Measurements from ENCODE around the gene ZNF445.
A peak's percentile ranks its signal among the peaks of the same experiment; 100 is the strongest.

ZNF445 gene

GRCh38 chr3:44434834-44435510 is 42.5 kb downstream of the ZNF445 start:
- ATAC-seq, result no peak
- TF ChIP-seq TSHZ2 (CRISPR knock-in tag; IDR thresholded peaks at IDR 0.05) (peak; percentile 38; the same call in 1 of the 2 replicates), TCF4 (CRISPR knock-in tag; IDR thresholded peaks at IDR 0.05; ENCODE audit: borderline replicate concordance) (peak; percentile 47; the same call in 1 of the 2 replicates), TOX (CRISPR knock-in tag; IDR thresholded peaks at IDR 0.05; ENCODE audit: borderline replicate concordance) (no peak)

GRCh38 chr3:44430466-44430865 is 47.0 kb downstream of the ZNF445 start:
- no peak for TF ChIP-seq POU6F1 (CRISPR knock-in tag; IDR thresholded peaks at IDR 0.05; ENCODE audit: borderline replicate concordance, low read depth)
- no peak for TF ChIP-seq ZNF8 (CRISPR knock-in tag; IDR thresholded peaks at IDR 0.05)
- TF ChIP-seq BACH2 (CRISPR knock-in tag; IDR thresholded peaks at IDR 0.05; ENCODE audit: borderline replicate concordance), result no peak
- no peak for TF ChIP-seq PPARA (CRISPR knock-in tag; IDR thresholded peaks at IDR 0.05; ENCODE audit: borderline replicate concordance)
- no peak for TF ChIP-seq ZFP30 (CRISPR knock-in tag; IDR thresholded peaks at IDR 0.05)
- TF ChIP-seq TSHZ2 (CRISPR knock-in tag; IDR thresholded peaks at IDR 0.05), result no peak
- TF ChIP-seq ESRRG (CRISPR knock-in tag; IDR thresholded peaks at IDR 0.05), result no peak
- no peak for TF ChIP-seq OSR1 (CRISPR knock-in tag; IDR thresholded peaks at IDR 0.05)

GRCh38 chr3:44429459-44429858 is 48.0 kb downstream of the ZNF445 start:
- ATAC-seq, result no peak
- TF ChIP-seq ARNTL (CRISPR knock-in tag; IDR thresholded peaks at IDR 0.05; ENCODE audit: borderline replicate concordance, low read depth), result no peak
- no peak for TF ChIP-seq ZFP30 (CRISPR knock-in tag; IDR thresholded peaks at IDR 0.05)
- TF ChIP-seq ZNF8 (CRISPR knock-in tag; IDR thresholded peaks at IDR 0.05), result no peak

More at GRCh38 chr3:44430466-44430865, 47.0 kb downstream of the ZNF445 start:
- ATAC-seq, result no peak

GRCh38 chr3:44428910-44429309 is 48.6 kb downstream of the ZNF445 start:
- no peak for ATAC-seq
- no peak for TF ChIP-seq PATZ1 (CRISPR knock-in tag; IDR thresholded peaks at IDR 0.05; ENCODE audit: borderline replicate concordance)
- no peak for TF ChIP-seq ZNF8 (CRISPR knock-in tag; IDR thresholded peaks at IDR 0.05)

- TF ChIP-seq ISL1 (CRISPR knock-in tag; IDR thresholded peaks at IDR 0.05), result no peak
- ATAC-seq, result no peak
Observed at GRCh38 chr3:44427683-44428082, 49.8 kb downstream of the ZNF445 start.

- ATAC-seq, result no peak
- TF ChIP-seq CSDC2 (CRISPR knock-in tag; IDR thresholded peaks at IDR 0.05), result no peak
- no peak for TF ChIP-seq ZNF565 (CRISPR knock-in tag; conservative IDR thresholded peaks at IDR 0.05; ENCODE audit: low read depth)
- TF ChIP-seq BACH2 (CRISPR knock-in tag; IDR thresholded peaks at IDR 0.05; ENCODE audit: borderline replicate concordance), result no peak
- no peak for TF ChIP-seq GLIS3 (CRISPR knock-in tag; IDR thresholded peaks at IDR 0.05)
- no peak for TF ChIP-seq ISL1 (CRISPR knock-in tag; IDR thresholded peaks at IDR 0.05)
- no peak for TF ChIP-seq PPARA (CRISPR knock-in tag; IDR thresholded peaks at IDR 0.05; ENCODE audit: borderline replicate concordance)
- no peak for TF ChIP-seq TCF4 (CRISPR knock-in tag; IDR thresholded peaks at IDR 0.05; ENCODE audit: borderline replicate concordance)
- no peak for TF ChIP-seq ARNTL (CRISPR knock-in tag; IDR thresholded peaks at IDR 0.05; ENCODE audit: borderline replicate concordance, low read depth)
Observed at GRCh38 chr3:44424758-44425157, 52.7 kb downstream of the ZNF445 start.
